HG03060 (cell line): Measurements from ENCODE around the gene APLF.
"Not testable (repeated sequence)": the region's sequence is repeated elsewhere in the genome, so short reads cannot be mapped to it uniquely, and the experiment has no call there.

ENCODE experiments used
- ATAC-seq: cut with Tn5 transposase; IDR thresholded peaks from one replicate; pipeline ENCODE4 v1.9.1; 2021; ENCODE audit warnings: low read depth, moderate number of reproducible peaks; ENCODE audit not compliant: unreplicated experiment

APLF gene

DNA sequence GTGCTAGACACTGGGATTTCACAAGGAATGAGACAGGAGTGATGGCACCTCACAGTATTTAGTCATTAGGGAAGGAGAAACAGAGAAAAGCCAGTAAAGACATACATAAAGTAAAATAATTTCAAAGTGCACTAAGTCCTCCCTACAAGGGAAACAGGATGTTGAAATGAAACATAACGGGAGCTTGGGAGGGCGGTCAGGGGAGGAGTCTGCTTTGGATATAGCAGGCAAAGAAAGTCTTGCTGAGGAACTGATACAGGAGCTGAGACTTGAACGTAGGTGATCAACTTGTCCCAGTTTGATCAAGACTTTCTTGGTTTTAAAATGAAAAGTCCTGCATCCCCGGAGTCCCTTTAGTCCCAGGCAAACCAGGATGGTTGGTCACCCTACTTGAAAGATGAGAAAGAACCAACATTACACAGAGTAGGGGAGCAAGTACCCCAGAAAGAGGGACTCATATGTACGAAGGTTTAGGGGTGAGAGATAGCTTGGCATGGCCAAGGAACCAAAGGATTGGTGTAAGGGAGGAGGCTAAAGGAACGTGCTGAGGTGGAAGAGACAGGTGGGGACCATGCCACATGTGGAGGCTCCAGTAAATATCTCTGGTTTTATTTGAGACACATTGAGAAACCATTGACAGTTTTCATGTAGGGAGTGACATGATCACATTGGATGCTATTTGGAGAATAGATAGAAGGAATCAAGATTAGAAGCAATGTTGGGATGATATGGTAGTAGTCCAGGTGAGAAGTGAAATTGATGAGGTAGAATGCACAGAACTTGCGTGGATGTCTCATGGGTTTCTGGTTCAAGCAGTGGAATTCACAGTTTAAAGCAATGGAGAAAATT is 28.7 kb upstream of the APLF start:
- ATAC-seq, result no peak

DNA sequence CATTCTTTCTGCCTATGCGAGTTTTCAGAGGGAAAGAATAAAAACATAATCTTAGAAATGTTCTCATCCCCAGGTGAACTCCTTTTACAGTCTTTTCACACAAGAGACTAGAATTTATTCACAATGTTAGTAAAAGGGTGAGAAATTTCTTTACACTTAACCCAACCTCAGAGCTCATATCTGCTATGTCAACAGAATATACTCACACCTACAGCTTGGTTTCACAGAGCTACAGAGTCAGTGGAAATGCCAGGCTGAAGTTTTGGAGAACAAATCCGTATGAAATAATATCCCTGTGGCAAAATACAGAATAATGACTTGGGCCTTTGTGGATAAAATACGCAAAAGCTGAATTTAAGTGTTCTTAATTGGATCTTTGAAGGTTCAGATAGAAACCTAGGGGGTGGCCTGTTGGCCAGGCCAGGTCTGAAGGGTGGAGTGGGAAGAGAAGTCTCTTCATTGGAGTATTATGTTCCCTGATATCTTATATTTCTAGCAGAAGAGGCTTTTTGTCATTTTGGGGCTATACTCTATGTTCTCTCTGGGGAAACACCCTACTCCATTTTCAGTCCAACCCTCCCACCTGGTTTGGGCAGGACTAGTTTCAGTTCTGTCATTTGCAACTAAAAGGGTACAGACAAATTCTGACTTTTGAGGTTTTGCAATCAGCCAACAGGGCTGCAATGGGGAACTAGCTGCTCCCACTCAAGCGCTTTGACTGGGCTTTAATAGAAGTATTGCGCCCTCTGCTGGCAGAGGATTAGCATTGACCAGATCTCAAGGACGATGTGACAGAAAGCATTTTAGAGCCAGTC is 26.0 kb upstream of the APLF start:
- ATAC-seq, result peak; percentile 99

DNA sequence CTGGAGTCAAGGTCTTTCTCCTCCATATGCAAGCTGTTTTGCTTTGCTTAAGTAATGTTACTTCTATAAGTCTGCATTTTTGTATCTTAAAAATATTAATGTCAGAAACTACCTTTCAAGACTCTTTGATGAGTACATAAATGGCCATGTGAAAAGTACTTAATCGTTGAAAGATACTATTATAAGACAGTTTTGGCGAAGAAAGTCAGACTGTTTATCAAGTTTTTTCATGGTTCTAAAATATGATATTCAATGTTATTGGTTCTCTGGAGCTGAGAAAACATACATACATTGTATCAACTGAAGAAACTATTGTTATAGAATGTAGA is 25.4 kb upstream of the APLF start:
- ATAC-seq, result no peak

DNA sequence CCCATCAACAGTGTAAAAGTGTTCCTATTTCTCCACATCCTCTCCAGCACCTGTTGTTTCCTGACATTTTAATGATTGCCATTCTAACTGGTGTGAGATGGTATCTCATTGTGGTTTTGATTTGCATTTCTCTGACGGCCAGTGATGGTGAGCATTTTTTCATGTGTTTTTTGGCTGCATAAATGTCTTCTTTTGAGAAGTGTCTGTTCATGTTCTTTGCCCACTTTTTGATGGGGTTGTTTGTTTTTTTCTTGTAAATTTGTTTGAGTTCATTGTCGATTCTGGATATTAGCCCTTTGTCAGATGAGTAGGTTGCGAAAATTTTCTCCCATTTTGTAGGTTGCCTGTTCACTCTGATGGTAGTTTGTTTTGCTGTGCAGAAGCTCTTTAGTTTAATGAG is 21.0 kb upstream of the APLF start:
- ATAC-seq, result not testable (repeated sequence)

DNA sequence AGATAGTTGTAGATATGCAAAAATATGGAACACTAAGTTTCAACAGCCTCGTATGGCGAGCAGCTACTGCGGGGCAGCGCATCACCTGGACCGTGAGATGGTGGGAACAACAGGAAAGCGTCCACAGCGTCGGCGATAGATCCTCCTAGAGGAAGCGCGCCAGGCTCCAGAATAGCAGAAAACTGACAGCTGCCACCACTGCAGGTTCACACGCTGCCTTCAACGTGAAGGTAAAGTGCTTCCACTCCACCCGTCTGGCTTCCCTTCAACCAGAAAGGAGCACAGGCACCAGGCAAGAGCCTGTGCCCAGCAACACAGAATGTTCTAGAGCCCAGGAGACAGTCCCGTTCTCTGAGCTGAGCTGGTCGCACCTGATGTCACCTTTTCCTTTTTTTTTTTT is 20.3 kb upstream of the APLF start:
- no peak for ATAC-seq

DNA sequence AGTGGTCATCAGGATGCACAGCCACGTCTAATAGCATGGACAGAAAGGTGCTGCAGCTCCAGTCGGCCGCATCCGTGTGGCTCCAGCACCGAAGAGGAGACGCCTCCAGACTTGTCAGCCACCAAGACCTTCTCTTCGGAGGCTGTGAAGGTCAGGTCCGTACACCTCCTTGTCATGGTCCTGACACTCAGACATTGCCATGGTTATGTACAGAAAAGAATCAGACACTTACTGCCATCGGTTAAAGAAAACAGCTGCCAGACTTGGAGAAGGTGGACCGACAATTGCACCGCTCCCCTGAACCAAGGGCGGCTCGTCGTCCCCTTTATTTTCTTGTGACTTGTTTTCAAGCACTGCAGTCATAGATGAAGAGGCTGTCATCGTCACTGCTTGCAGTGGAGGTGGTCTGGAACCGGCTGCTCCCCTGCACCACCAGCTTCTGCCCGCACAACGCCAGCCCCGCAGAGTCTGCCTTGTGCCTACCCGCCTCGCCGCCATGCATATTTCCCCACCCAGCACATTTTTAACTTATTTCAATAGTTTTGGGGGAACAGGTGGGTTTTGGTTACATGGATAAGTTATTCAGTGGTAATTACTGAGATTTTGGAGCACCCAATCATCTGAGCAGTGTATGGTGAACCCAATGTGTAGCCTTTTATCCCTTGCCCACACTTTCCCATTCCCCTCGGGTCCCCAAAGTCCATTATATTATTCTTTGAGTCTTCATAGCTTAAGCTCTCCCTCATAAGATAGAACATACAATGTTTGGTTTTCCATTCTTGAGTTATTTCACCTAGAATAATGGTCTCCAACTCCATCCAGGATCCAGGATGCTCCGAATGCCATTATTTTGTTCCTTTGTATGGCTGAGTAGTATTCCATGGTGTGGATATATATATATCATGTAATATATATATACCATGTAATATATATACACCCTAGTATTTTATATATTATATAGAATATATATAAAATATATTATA is 18.4 kb upstream of the APLF start:
- ATAC-seq, result no peak

DNA sequence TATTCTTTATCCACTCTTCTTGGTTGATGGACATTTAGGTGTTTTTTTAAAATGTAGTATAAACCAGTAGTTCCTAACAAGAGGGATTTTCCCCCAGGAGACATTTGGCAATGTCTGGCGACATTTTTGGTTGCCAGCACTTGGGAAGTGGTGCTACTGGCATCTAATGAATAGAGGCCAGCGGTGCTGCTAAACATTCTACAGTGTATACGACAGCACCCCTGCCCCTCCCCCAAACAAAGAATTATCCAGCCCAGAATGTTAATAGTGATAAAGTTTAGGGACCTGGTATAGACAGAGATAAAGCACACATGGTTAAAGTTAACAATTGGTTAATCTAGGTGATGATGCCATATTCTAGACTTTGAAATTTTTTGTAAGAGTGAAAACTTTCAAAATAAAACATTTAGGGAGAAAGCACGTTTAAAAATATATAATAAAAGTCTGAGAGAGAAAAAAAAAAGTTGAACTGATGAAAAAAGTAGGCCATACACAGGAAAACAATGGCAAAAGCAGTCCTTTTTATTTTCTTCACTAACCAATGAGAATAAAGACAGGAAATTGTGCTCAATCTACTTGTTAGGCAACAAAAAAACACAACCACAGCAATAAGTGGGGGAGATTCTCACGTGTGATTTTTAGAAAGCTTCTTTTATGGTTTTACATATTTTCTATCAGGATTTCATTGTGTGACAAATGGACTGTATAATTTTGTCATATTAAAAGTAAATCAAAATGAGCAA is 15.1 kb upstream of the APLF start:
- no peak for ATAC-seq

DNA sequence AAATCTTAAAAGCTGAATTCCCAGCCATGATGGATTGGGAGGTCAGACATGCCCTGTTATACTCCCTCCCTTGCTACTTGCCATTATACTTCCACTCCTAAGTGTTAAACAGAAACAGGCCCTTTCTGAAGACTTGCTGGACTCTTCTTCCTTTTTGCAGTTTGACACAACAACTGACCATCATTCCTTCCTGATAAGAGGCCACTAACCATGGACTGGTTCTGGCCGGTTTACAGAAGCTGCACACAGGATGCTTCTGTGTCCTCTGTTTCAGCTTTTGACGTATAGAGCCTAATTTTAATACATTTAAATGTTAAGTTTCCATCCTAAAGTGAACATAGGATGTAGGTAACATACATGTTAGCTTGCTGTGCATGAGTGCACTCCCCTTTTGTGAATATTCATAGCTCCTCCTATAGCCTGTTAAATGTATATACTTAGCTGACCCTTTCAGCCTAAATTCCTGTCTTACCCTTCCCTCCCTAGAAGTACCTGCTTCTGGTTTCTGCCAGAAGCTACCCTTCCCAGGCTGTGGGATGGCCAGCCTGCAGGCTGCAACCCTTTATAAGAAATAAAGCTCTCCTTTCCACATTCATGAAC is 13.5 kb upstream of the APLF start:
- ATAC-seq, result no peak

DNA sequence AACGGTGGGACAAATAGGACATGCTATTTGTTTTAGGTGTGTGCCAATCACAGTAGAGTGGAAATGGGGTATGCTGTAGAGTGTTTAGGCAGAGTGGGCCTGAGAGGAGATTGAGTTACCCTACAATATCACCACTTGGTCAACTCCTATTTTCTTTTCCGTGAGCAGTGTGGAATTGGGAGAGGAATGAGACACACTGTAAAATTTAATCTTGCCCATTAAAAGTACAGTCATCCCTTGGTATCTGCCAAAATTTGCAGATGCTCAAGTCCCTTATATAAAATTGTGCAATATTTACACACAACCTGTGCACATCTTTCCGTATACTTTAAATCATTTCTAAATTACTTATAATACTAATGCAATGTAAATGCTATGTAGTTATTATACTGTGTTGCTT is 12.7 kb upstream of the APLF start:
- ATAC-seq, result no peak

DNA sequence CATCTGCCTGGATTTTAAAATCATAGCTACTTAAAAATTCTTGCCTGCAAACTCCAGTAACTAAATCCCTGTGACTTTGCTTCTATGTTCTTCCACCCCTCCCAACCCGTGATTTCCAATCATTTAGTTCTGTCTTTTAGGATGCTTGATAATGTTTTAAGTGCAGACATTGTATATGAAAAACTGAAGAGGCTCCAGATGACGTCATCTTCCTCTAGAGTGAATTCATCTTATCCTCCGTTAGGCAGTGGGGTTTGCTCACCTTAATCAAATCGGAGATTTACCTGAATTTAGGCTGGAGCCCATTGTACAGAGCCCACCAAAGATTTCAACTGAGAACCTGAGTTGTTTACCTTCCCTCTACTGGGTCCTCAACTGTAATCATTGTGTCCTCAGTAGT is 11.2 kb upstream of the APLF start:
- no peak for ATAC-seq

DNA sequence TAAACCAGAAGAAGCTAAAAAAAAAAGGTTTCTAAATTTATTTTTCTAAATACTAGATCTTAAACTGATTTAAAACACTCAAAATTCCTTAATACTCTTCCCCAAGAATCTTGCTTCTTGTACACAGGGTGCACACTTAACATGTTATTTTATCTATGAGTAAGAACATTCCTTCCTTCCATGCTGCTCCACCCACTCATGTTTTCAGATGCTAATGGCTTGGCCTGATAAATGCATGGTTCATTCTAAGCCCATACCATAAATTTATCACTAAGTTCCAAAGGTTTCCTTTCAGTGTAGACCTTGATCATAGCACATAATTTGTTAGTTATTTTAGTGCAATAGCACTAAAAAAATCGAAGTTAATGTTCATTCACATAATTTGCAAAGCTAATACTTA is 8.4 kb upstream of the APLF start:
- ATAC-seq, result no peak

DNA sequence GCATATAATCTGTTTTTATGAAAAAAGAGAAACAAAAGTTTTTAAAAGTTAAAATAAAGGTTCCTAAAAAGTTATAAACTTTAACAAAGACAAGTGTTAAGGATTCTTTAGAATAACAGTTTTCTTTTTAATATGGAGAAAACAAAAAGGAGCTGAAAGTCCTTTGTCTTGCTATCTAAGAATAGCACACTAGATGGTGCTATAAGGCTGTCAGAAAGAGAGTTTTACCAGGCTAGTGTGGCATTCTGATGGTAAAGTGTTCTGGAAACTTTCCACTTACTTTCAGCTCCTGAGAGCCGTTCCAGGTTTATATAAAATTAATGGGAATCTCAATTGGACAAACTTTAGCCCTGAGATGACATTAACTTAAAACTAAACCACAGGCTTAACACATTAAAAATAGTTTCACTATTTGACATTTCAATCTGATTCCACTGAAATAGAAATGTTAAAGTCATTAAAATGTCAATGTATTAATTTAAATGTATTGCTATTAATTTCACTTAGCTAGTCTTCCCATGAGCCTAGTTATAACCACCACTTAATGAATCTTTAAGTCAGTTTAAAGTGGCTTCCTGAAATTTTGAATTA is 4.0 kb upstream of the APLF start:
- ATAC-seq, result no peak

DNA sequence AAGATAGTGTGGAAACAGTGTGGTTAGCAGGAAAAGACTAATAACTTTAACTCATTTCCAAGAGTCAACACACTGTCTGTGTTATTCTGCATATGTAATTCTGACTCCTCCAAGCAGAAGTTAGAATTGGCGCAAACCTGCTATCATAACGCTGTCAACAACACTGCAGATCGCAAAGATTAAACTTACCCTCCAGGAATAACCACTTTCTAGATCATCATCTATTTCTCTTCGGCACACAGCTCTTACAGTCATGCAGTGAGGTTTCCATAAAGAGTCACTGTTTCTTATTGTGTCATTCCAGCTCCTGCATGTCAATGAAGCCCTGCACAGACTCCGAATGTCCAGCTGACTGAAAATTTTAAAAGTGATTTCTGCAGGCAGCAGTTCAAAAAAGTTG is 2.7 kb upstream of the APLF start:
- ATAC-seq, result no peak

DNA sequence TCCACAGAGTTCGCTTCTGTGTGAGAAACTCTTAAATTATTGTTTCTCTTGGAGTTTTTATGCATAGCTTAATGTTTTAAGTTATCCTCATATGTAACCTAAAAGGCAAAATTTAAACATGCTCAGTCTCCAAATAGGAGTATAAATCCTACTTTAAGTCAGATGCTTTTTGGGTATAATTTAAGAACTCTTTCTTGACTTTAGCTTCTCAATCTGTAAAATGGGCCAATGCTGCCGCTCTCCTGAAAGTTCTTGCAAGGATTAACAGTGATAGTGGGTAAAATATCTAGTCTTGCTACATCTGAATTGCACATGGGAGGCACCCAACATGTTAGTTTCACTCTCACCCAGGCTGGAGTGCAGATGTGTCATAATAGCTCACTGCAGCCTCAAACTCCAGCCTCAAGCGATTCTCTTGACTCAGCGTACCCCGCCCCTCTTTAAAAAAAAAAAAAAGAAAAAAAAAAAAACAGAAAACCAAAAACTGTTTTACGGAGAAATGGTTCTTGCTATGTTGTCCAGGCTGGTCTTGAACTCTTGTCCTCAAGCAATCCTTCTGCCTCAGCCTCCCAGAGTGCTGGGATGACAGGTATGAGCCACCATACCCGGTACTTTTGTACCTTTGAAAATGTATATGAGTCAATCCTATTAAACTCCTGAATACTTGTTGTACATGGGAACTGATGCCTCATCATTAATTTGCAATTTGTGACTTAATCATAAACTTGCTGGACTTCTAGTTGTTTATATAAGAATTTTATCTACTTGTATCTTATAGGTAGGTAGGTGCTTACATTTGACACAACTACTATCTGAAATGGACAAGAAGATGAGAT is 2.1 kb upstream of the APLF start:
- no peak for ATAC-seq

DNA sequence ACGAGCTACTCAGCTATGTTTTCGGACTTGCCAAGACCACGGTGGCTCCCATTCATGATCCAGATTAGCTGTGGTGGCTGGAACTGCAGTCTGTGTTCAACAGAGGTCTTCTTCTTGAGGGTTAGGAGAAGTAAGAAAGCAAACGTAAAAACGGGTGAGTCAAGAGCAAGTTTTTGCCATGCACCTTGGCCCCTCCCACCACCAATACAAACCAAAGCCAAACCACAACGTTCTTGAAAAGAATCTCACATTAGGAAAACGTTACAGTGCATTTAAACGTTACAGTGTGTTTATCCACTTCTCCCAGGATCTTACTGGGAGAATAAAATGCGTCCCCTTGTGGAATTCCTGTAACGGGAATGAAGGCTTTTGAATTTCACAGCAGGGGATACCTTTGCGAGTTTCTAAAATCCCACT is 1.0 kb upstream of the APLF start:
- ATAC-seq, result no peak

DNA sequence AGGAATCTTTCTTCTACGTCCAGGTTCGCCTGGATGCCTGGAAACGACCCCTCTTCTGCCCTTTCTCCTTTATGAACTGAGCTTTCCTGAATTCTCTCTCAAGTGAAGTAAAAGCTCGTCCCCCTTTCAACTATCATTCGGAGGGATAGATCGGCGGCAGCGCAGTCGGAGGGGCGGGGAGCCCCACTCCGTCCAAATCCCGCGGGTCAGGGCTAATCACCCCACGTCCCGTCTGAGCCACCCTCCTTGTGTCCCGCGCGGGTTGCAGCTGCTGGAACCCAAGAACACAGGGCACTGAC is 658 bp upstream of the APLF start:
- ATAC-seq, result no peak

DNA sequence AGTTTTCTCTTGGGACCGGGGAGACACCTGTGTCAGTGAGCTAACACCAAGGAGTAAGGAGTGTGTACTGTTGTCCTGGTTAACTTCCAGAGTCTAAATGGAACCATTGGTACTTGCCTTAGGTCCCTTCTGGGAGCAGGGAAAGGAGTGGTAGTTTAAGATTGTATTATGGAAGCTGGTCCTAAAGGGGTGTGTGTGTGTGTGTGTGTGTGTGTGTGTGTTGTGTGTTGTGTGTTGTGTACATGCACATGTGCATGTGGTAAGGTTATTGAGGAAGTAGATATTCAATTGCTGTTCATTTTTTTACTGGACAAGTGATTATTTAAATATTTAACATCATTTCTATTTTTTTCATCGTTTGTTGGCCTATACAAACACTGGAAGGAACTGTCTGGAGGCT is 1.4 kb downstream of the APLF start:
- no peak for ATAC-seq

DNA sequence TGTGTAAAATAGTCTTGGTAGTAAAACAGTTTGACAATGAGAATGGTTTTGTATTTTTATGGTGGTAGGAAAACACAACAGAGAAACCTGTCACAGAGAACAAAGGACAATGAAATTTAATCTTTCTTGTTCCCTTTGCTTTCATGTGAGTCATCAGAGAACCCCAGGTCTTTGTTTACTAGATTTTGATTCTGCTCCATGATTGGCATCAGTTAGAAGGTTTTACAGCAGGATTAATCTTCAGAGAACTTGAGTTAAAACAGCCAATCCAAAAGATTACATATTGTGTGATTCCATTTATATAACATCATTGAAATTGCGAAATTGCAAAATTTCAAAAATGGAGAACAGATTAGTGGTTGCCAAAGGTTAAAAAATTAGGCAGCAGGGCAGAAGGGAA is 2.5 kb downstream of the APLF start:
- no peak for ATAC-seq

DNA sequence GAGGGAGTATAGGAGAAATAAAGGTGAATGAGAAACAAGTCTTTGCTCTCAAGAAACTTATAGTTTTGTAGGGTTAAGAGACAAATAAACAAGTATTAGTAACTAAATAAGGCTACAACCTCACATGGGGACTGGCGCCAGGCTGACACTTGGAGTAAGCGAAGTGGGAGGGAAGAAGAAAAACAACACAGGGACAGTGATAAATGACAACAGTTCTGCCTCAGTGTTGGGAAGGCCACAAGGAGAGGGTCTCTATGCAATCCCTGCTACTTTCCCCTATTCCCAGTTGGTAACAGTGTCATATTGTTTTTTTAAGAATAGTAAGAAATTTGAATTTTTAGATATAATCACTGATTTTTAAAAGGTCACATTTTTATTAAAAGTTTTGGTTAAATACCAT is 4.0 kb downstream of the APLF start:
- ATAC-seq, result no peak
